NCI-H524 treated with DMSO at 0.1 percent for 48 hours (cell line): ENCODE results near the gene HAX1.
A peak's percentile ranks its signal among the peaks of the same experiment; 100 is the strongest.
"Not testable (repeated sequence)": the region's sequence is repeated elsewhere in the genome, so short reads cannot be mapped to it uniquely, and the experiment has no call there.

Source experiments
- DNase-seq: peaks from one replicate; lab custom pipeline; 2025; lab: John Stamatoyannopoulos, UW

The HAX1 gene

GRCh38 chr1:154272217-154272998 is at the start of gene HAX1:
TSS of gene HAX1 (plus strand) at chr1:154272629. CDS start at chr1:154272724, 95 bp downstream.
- DNase-seq = peak; percentile 60

- DNase-seq = no peak
Observed at GRCh38 chr1:154222918-154223317, 49.5 kb upstream of the HAX1 start.

GRCh38 chr1:154223621-154224020 is 48.8 kb upstream of the HAX1 start:
- DNase-seq = no peak

- no peak for DNase-seq
Observed at GRCh38 chr1:154225370-154225769, 47.1 kb upstream of the HAX1 start.

- not testable (repeated sequence) for DNase-seq
Observed at GRCh38 chr1:154231112-154231511, 41.3 kb upstream of the HAX1 start.

GRCh38 chr1:154233127-154233526 is 39.3 kb upstream of the HAX1 start:
- DNase-seq = not testable (repeated sequence)

DNA sequence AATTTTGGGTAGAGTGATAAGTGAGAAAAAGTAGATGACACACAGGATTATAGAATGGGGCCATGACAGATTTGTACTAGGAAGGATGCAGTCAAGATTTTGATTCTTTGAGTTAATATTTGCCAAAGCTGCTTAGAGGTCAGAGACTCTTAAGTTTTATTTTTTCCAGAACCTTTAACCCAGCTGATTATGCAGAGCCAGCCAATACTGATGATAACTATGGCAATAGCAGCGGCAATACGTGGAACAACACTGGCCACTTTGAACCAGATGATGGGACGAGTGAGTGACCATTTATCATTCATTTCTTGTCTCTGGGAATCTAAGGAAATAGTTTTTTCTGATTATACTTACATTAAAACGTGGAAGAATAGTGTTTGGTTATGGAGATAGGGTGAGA is 35.6 kb upstream of the HAX1 start:
- no peak for DNase-seq

DNA sequence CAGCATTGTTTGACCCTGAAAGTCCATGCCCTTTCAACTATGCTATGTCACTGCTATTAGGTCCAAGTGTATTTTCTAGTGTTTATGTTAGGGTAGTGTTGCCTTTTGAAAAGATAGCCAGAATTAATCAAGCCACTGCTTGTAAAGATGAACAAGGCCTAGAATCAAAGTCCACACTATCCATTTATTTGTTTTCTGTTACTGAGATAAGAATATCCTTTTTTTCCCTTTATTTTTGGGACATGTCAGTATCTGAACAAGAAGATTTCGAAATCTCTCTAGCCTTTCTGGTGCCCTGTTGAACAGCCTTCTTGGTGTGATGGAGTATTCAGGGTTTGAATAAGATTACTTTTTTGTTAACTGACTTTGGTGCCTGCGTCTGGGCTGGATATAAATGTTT is 35.0 kb upstream of the HAX1 start:
- no peak for DNase-seq

GRCh38 chr1:154237880-154238506 is 34.4 kb upstream of the HAX1 start:
- DNase-seq = no peak

DNA sequence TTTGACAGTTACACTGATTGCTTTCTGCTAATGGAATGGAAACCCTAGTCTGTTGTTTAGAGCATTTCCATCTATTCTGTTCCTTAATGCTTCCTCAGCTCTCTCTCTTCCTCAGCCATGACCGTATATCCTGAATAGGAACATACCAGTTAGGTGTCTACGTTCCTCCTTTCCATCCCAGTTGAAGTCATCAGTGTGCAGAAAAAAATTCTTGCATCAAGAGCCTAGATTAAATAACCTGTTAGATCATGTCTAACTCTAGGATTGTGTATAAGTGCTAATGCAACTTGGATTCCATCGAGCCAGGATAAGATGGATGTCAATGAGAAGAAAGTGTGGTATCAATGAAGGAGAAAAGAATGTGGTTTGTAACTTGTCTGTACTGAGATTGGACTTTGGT is 32.9 kb upstream of the HAX1 start:
- DNase-seq = no peak

DNA sequence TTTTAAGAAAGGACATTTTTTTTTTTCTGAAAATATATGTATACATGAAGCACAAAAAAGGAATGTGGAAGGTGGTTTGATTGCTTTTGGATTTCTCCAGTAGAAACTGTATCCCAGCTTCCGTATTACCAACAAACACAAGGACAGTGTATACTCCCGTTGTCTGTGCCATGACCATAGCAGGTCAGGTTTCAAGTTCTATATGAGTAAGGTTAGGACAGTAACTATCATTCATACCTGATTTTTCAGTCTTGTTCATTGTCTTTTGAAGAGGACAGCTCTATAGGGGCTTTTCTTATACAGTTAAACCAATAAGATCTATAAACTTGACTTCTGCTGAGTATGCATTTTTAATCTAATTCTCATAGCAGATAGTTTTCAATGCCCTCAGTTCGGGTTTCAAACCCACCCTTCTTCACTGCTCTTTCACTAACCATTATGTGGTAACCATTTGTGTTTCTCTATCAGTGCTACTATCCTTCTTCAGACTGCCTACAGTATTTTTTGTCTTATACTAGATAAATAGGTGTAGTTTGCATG is 32.1 kb upstream of the HAX1 start:
- no peak for DNase-seq

DNA sequence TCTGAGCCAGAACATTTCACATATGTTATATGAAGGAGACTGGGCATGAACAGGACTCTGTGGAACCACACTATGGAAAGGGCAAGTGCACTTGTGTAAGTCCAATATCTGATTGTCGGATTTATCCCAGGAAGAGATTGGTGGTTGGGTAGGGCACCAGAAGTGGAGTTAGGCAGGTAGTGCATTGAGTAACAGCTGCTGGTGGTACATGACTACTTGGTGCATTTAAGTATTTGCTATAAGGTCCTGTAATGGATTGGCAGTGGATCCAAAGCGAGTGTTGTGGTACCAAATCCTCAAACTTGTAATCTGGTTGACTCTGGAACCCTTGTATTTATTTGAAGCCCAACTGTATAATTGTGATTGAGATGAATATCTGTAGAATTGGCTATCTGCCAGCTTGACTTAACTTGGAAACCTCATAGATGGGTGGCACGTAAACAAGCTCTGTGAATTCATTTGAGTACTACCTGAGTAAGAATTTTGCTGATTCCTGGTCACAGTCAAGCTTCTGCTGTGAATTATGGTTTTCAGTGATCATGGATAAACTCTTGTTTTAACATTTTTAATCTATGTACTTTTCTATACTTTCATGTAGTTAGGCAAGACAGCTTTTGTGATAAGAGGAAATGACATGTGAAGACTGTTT is 30.6 kb upstream of the HAX1 start:
- DNase-seq = no peak

- no peak for DNase-seq
Observed at GRCh38 chr1:154253671-154254070, 18.8 kb upstream of the HAX1 start.

DNA sequence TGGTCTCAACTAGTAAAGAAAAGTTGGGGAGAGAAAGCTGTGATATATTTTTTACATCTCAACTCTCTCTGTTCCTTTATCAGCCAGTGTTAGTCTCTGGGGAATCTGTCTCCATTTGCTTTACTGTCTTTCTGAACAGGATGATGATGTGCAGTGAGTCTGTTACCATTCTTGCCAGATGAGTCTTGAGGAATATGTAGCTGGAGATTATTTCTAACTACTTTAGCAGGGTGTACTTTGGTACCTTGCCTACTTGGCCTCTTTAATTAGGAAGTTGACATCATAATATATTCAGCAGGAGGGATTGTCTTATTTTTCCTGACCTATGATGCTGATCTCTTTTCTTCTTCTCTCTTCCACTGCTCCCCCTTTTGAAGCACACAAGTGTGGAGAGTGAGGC is 15.7 kb upstream of the HAX1 start:
- DNase-seq = no peak

- DNase-seq = no peak
Observed at GRCh38 chr1:154258784-154259183, 13.6 kb upstream of the HAX1 start.

DNA sequence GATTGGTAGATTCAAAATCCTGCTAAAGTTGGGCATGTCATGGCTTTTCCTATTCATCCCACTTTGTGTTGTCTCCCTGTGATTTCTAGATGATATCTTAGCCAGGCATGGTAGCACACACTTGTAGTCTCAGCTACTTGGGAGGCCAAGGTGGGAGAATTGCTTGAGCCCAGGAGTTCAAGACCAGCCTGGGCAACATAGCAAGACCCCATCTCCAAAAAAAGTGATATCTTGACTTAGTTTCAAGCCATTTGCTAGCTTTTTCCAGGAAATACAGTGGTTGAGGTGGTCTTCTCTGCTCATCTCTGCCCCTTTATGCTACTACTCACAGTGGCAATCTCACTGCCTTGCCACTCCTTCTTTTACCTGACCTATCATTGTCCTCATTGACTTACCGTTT is 12.3 kb upstream of the HAX1 start:
- DNase-seq = no peak

- DNase-seq = no peak
Observed at GRCh38 chr1:154263465-154264332, 8.7 kb upstream of the HAX1 start.

GRCh38 chr1:154264454-154264853 is 8.0 kb upstream of the HAX1 start:
- no peak for DNase-seq

- no peak for DNase-seq
Observed at GRCh38 chr1:154265586-154265985, 6.8 kb upstream of the HAX1 start.

DNA sequence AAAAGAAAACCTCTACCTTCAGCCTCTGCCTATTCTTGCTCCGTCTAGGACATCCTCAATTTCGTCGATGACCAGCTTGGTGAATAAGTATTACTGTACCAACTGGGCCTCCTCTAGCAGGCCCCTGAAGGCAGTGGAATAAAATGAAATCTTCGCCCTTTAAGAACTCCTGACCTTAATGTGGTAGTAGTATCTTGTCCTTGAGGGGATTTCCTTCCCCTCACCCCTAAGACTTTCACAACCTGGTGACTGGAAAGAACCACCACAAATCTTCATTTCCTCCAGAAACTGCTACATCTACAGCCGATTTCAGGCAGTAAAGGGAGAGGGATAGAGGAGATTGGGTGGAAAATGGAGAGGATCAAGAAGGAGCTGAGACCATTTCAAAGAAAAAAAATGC is 1.6 kb upstream of the HAX1 start:
- DNase-seq = no peak

DNA sequence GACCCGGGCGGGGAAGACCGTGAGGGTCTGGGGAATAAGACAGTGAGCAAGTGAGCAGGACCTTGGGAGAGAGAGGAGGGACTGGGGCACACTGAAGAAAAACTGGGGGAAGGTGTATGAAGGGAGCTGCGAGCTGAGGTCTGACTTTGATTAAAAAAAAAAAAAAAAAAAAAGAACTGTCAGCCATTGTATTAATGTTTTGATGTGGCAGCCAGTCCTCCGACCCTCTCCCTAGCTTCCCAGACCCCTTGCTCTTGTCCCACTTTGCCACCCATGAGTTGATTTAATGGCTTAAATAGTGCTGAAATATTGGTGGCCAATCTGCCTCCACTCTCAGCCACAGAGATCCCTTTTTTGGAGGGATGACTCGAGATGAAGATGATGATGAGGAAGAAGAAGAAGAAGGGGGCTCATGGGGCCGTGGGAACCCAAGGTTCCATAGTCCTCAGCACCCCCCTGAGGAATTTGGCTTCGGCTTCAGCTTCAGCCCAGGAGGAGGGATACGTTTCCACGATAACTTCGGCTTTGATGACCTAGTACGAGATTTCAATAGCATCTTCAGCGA is 652 bp downstream of the HAX1 start:
- DNase-seq = no peak

DNA sequence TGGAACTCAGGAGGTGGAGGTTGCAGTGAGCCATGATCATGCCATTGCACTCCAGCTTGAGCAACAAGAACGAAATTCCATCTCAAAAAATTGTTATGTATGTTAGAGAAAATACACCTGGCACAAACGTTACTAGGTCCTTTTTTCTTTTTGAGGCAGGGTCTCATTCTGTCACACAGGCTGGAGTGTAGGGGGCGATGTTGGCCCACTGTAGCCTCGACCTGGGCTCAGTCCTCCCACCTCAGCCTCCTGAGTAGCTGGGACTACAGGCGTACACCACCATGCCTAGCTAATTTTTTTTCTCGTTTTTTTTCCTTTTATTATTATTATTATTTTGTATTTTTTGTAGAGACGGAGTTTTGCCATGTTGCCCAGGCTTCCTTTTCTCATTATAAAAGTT is 4.4 kb downstream of the HAX1 start:
- DNase-seq = no peak
